HepG2 (cell line): ENCODE data around the gene FAAP20. TPM values are rescaled to one million over a fixed set of nuclear protein-coding genes. Genes with fewer than 3 reads are reported as not detected.
A peak's percentile ranks its signal among the peaks of the same experiment; 100 is the strongest.

Experiments
- ARHGAP35 ChIP-seq: sonication (generic); formaldehyde crosslinking; IDR thresholded peaks from 2 replicates; pipeline ENCODE4 v1.9.0; 2022; ENCODE audit warnings: mild to moderate bottlenecking, inconsistent platforms, moderate library complexity, missing genetic modification reagents, borderline replicate concordance
- ARID5B ChIP-seq: IDR thresholded peaks from 2 replicates; pipeline ENCODE4 v1.4.0; 2020; ENCODE audit warnings: mild to moderate bottlenecking, missing genetic modification reagents
- GATAD2A ChIP-seq: IDR thresholded peaks from 2 replicates; pipeline ENCODE4 v1.6.1; 2016
- IKZF1 ChIP-seq: fragments of 450-650 bp; IDR thresholded peaks from 2 replicates; pipeline ENCODE4 v1.7.1; 2016
- REL ChIP-seq: sonication (generic); formaldehyde crosslinking; conservative IDR thresholded peaks from 2 replicates; pipeline ENCODE4 v1.8.0; 2022; ENCODE audit warnings: mild to moderate bottlenecking, missing genetic modification reagents, moderate library complexity
- TEAD3 ChIP-seq: optimal IDR thresholded peaks from 2 replicates; pipeline ENCODE3; 2016; ENCODE audit warnings: borderline replicate concordance
- THRA ChIP-seq: sonication (generic); formaldehyde crosslinking; IDR thresholded peaks from 2 replicates; pipeline ENCODE4 v1.4.0; 2020; ENCODE audit warnings: missing genetic modification reagents, borderline replicate concordance
- YY1 ChIP-seq: IDR thresholded peaks from 2 replicates; pipeline ENCODE4 v1.6.1; 2011; ENCODE audit warnings: low read length, low read depth, moderate library complexity, mild to moderate bottlenecking; ENCODE audit not compliant: insufficient read depth, insufficient replicate concordance
- ZBTB7A ChIP-seq: sonication (generic); formaldehyde crosslinking; IDR thresholded peaks from 2 replicates; pipeline ENCODE4 v1.8.0; 2022; ENCODE audit warnings: mild to moderate bottlenecking, missing genetic modification reagents
- ZNF510 ChIP-seq: sonication (generic); formaldehyde crosslinking; IDR thresholded peaks from 2 replicates; pipeline ENCODE4 v1.4.0; 2020; ENCODE audit warnings: low read depth, mild to moderate bottlenecking, missing genetic modification reagents
- ZNF609 ChIP-seq: sonication (generic); formaldehyde crosslinking; IDR thresholded peaks from 2 replicates; pipeline ENCODE4 v1.4.0; 2020; ENCODE audit warnings: mild to moderate bottlenecking, missing genetic modification reagents, borderline replicate concordance
- ZNF770 ChIP-seq: sonication (generic); formaldehyde crosslinking; IDR thresholded peaks from 2 replicates; pipeline ENCODE4 v1.5.0; 2020; ENCODE audit warnings: mild to moderate bottlenecking, missing genetic modification reagents
- polyA plus RNA-seq, 8 experiments: library from polyadenylated mRNA; depleted of rRNA in 3 of 8; stranded (reverse) in 7 of 8; unstranded in 1 of 8; fragments of >200 nt; fragmentation: Illumina TruSeq in 4 of 8; extraction: Trizol in 4 of 8; gene quantifications; 2 replicates each; pipeline versions ENCODE4 v1.2.1 to v1.2.3, GENCODE V29; 2011 to 2016; ENCODE audit warnings: low read depth in 4 of 8, missing spikeins in 1 of 8, mixed read lengths in 1 of 8; ENCODE audit not compliant: insufficient read depth in 1 of 8
- total RNA-seq, 5 experiments: library from RNA; depleted of rRNA; stranded (reverse); fragments of >200 nt; fragmentation: Illumina TruSeq; extraction: Trizol; gene quantifications; 2 replicates each; pipeline ENCODE4 v1.2.3, GENCODE V29; 2016; ENCODE audit warnings: low read depth in 1 of 5

Gene FAAP20
- total and polyA plus RNA-seq, 2 of the 13 experiments (the other 11 are each of a cell fraction or from before 2014, with no cell fraction given) = 9.6 to 10.8 TPM

- TF ChIP-seq ARID5B (CRISPR knock-in tag) (peak; percentile 86), ZNF510 (no peak), YY1 (no peak), GATAD2A (CRISPR knock-in tag) (peak; percentile 95), ARHGAP35 (CRISPR knock-in tag) (no peak), TEAD3 (CRISPR knock-in tag) (peak; percentile 4), THRA (peak; percentile 91), ZNF609 (CRISPR knock-in tag) (peak; percentile 64), IKZF1 (no peak), ZBTB7A (0 out of 2 replicates have a peak, but pooled peaks have one; percentile 50), ZNF770 (CRISPR knock-in tag) (peak; percentile 50; the same call in 1 of the 2 replicates), REL (CRISPR knock-in tag) (no peak)
Observed at GRCh38 chr1:2233997-2234761, 39.6 kb upstream of the FAAP20 start (continued).
